ENCODE data around the gene CFAP97D1. TPM values are rescaled to one million over a fixed set of nuclear protein-coding genes. Genes with fewer than 3 reads are reported as not detected.
"Not testable (repeated sequence)": the region's sequence is repeated elsewhere in the genome, so short reads cannot be mapped to it uniquely, and the experiment has no call there.

CFAP97D1 gene
- total and polyA plus RNA-seq, 3 donors from 2014 or later = 6.3 to 32.4 (median 20.0) TPM

DNA sequence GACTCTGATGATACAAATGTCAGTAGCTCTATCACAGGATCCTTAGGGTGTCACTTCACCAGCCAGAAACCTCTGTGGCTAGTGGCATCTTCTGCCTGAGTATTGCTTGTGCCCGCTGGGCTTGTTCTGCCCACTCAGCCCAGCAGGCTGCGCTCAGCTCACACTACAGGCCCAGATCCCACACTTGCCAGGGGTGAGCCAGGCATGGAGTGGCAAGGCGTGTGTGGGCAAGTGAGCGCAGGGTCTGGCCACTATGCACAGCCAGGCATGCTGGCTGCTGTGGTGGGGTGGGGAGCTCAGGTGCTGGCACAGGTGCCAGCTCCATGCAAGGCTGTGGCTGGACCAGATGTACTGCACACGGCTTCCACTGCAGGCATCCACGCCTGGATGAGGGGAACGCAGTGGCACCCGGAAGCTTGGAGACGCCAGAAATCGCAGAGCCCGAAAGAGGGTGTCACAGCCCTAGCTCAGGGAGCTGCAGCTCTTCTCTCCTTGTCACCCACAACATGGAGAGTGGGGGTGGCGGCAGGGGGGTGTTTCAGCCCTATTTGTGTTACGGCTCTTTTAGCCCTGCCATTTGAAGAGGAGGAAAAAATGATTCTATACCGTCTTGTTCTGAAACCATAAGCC is 10.2 kb downstream of the CFAP97D1 start:
- Histone ChIP-seq H3K36me3 (ENCODE audit: low read depth, missing control alignments) (no peaks in the 10 kb centered on the region), H3K4me1 (no peaks in the 10 kb centered on the region), H3K9me3 (no peaks in the 10 kb centered on the region), H3K27ac (no peak overlapping the region), H3K27me3 (no peaks in the 10 kb centered on the region), H3K4me3 (no peak overlapping the region)
- TF ChIP-seq POLR2A (IDR thresholded peaks at IDR 0.05) = no peak
- TF ChIP-seq, protein P1, sequence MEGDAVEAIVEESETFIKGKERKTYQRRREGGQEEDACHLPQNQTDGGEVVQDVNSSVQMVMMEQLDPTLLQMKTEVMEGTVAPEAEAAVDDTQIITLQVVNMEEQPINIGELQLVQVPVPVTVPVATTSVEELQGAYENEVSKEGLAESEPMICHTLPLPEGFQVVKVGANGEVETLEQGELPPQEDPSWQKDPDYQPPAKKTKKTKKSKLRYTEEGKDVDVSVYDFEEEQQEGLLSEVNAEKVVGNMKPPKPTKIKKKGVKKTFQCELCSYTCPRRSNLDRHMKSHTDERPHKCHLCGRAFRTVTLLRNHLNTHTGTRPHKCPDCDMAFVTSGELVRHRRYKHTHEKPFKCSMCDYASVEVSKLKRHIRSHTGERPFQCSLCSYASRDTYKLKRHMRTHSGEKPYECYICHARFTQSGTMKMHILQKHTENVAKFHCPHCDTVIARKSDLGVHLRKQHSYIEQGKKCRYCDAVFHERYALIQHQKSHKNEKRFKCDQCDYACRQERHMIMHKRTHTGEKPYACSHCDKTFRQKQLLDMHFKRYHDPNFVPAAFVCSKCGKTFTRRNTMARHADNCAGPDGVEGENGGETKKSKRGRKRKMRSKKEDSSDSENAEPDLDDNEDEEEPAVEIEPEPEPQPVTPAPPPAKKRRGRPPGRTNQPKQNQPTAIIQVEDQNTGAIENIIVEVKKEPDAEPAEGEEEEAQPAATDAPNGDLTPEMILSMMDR (IDR thresholded peaks at IDR 0.05) = no peak
- DNase-seq = no peak
- WGBS, 2 donors = 89 to 91% methylated on average over 8 to 14 of the region's 14 CpGs
- intact Hi-C loops (cut with DNase I; ENCODE audit: low total_unique reads) = no loop called here

DNA sequence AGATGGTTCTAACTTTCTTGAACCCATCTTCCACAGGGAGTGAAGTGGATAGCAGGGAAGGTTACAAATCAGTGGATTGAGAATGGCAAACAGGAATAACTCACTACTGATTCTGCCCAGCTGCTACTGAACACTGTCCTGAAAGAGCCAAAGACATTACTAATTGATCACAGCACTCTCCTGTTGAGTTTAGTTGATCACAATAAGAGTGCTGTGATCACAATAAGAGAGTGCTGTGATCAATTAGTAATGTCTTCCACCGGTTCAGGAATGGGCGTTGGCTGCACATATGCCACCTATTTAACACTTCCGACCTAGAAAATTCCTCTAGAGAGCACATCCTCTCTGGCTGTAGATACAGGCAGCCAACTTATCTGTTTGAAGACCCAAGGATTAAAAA is 11.4 kb downstream of the CFAP97D1 start:
- Histone ChIP-seq H3K36me3 (ENCODE audit: low read depth, missing control alignments) (no peaks in the 10 kb centered on the region), H3K9me3 (no peaks in the 10 kb centered on the region), H3K4me1 (no peaks in the 10 kb centered on the region), H3K27me3 (no peaks in the 10 kb centered on the region), H3K27ac (no peak overlapping the region), H3K4me3 (no peak overlapping the region)
- WGBS, 2 donors = 6 to 12% methylated on average over 3 of the region's 3 CpGs
- TF ChIP-seq, protein P1 (IDR thresholded peaks at IDR 0.05) = no peak
- no peak for TF ChIP-seq POLR2A (IDR thresholded peaks at IDR 0.05)
- DNase-seq = peak; percentile 67
- intact Hi-C loops (cut with DNase I; ENCODE audit: low total_unique reads) = no loop called here

DNA sequence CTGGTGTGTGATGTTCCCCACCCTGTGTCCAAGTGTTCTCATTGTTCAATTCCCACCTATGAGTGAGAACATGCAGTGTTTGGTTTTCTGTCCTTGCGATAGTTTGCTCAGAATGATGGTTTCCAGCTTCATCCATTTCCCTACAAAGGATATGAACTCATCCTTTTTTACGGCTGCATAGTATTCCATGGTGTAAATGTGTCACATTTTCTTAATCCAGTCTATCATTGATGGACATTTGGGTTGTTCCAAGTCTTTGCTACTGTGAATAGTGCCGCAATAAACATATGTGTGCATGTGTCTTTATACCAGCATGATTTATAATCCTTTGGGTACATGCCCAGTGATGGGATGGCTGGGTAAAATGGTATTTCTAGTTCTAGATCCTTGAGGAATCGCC is 12.4 kb downstream of the CFAP97D1 start:
- intact Hi-C loops (cut with DNase I; ENCODE audit: low total_unique reads); H3K4me1 ChIP-seq; H3K27me3 ChIP-seq; H3K36me3 ChIP-seq (ENCODE audit: low read depth, missing control alignments); H3K9me3 ChIP-seq; H3K27ac ChIP-seq; H3K4me3 ChIP-seq; DNase-seq: not testable (repeated sequence)
- WGBS, 2 donors = 90% methylated on average over 4 of the region's 4 CpGs

GRCh38 chr17:43798024-43798423 is 17.8 kb downstream of the CFAP97D1 start:
- H3K27me3 ChIP-seq; intact Hi-C loops (cut with DNase I; ENCODE audit: low total_unique reads); H3K27ac ChIP-seq; H3K4me3 ChIP-seq; H3K36me3 ChIP-seq (ENCODE audit: low read depth, missing control alignments); H3K4me1 ChIP-seq; H3K9me3 ChIP-seq; DNase-seq: not testable (repeated sequence)
- 86% methylated on average over 9 of the region's 9 CpGs for WGBS, 2 donors

DNA sequence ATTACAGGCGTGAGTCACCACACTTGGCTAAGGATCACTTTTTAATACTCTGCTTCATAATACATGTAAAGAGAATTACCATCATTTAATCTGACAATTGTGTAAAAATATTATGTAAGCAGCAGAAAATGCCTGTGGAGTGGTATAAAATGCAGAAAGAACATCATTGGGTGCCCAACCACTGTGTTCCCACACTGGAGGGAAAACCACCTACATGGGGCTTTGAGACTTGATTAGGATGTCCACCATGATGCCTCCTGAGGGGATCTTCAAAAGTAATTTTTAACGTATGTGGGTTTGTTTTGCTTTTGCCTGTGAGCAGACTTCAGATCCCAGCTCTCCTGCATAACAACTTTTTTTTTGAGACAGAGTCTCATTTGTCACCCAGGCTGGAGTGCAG is 18.8 kb downstream of the CFAP97D1 start:
- H3K4me3 ChIP-seq = no peak overlapping the region
- no peaks in the 10 kb centered on the region for H3K4me1 ChIP-seq
- no peak overlapping the region for H3K27ac ChIP-seq
- intact Hi-C loops (cut with DNase I; ENCODE audit: low total_unique reads) = no loop called here
- 88 to 93% methylated on average over 2 of the region's 2 CpGs for WGBS, 2 donors
- no peak for DNase-seq
- no peaks in the 10 kb centered on the region for H3K36me3 ChIP-seq (ENCODE audit: low read depth, missing control alignments)
- H3K27me3 ChIP-seq = no peaks in the 10 kb centered on the region
- no peaks in the 10 kb centered on the region for H3K9me3 ChIP-seq
- TF ChIP-seq POLR2A (IDR thresholded peaks at IDR 0.05) = no peak
- TF ChIP-seq, protein P1 (IDR thresholded peaks at IDR 0.05) = no peak

- DNase-seq = no peak
- 90 to 95% methylated on average over 3 of the region's 3 CpGs for WGBS, 2 donors
- TF ChIP-seq POLR2A (IDR thresholded peaks at IDR 0.05) = no peak
- TF ChIP-seq, protein P1 (IDR thresholded peaks at IDR 0.05) = no peak
- Histone ChIP-seq H3K27ac (no peak overlapping the region), H3K4me3 (no peak overlapping the region), H3K4me1 (no peaks in the 10 kb centered on the region), H3K36me3 (ENCODE audit: low read depth, missing control alignments) (no peaks in the 10 kb centered on the region), H3K27me3 (no peaks in the 10 kb centered on the region), H3K9me3 (no peaks in the 10 kb centered on the region)
- intact Hi-C loops (cut with DNase I; ENCODE audit: low total_unique reads) = no loop called here
Observed at GRCh38 chr17:43800736-43801135, 20.5 kb downstream of the CFAP97D1 start.
